GM12878 (cell line): Measurements from ENCODE around the gene ANKS1A. TPM values are rescaled to one million over a fixed set of nuclear protein-coding genes. Genes with fewer than 3 reads are reported as not detected.

Source experiments
- ATAC-seq: fragments of 200-7000 bp; cut with Tn5 transposase; 3 replicates; pipeline ENCODE4 v1.9.1; 2020; ENCODE audit warnings: mild to moderate bottlenecking, moderate library complexity
- BruUV-seq: library from RNA; stranded (reverse); fragments of 400-500 nt; replicated peaks from 2 replicates; lab custom pipeline; 2021; lab: Mats Ljungman, UMichigan
- CTCF ChIA-PET: fragments of 300-600 bp; sonication (Branson Sonifier 250); formaldehyde crosslinking; extraction: SDS; loops from one replicate; lab custom pipeline; 2021; ENCODE audit warnings: inconsistent platforms; lab: Yijun Ruan, JAX
- POLR2A ChIA-PET: fragments of 350-600 bp; formaldehyde crosslinking; extraction: SDS; loops from one replicate; lab custom pipeline; 2021; ENCODE audit warnings: inconsistent platforms; lab: Charles Lee
- RAD21 ChIA-PET: fragments of 300-600 bp; sonication (Branson Sonifier 250); formaldehyde crosslinking; loops from one replicate; lab custom pipeline; 2023; ENCODE audit warnings: antibody characterized with exemption; ENCODE audit not compliant: unreplicated experiment; lab: Charles Lee
- SMC1A ChIA-PET: fragments of 300-600 bp; sonication (Branson Sonifier 250); formaldehyde crosslinking; loops from one replicate; lab custom pipeline; 2023; ENCODE audit not compliant: unreplicated experiment, uncharacterized antibody; lab: Charles Lee
- DNase-seq: peaks from one replicate; pipeline ENCODE4 v3.0.0-alpha.2; 2011; ENCODE audit warnings: low read depth, low spot score
- FAIRE-seq: peaks from 3 replicates; lab custom pipeline; 2011; peaks lifted over from hg19 to GRCh38; lab: Jason Lieb, UNC
- H2AFZ ChIP-seq: 2 replicates; pipeline ENCODE4 v1.6.0; 2011; ENCODE audit warnings: low read depth, low read length, control low read depth; ENCODE audit not compliant: control insufficient read depth
- H3K27ac ChIP-seq: 2 replicates; pipeline ENCODE4 v1.5.1; 2011; ENCODE audit warnings: control low read depth; ENCODE audit not compliant: control insufficient read depth, insufficient read depth
- H3K27me3 ChIP-seq, 2 experiments: replicated peaks in 1 of 2; 2 replicates each; pipeline versions ENCODE4 v1.6.0 to v1.6.1; 2011; ENCODE audit warnings: low read length in 1 of 2; ENCODE audit not compliant: control insufficient read depth in 2 of 2, insufficient read depth in 2 of 2
- H3K36me3 ChIP-seq, 2 experiments: 2 replicates each; pipeline ENCODE4 v1.5.1; 2011; ENCODE audit warnings: low read length in 1 of 2; ENCODE audit not compliant: control insufficient read depth in 2 of 2, insufficient read depth in 2 of 2
- H3K4me1 ChIP-seq: 2 replicates; pipeline ENCODE4 v1.6.1; 2011; ENCODE audit warnings: mild to moderate bottlenecking, low read length, moderate library complexity, mixed read lengths; ENCODE audit not compliant: control insufficient read depth, insufficient read depth
- H3K4me2 ChIP-seq: 2 replicates; pipeline ENCODE4 v1.6.0; 2011; ENCODE audit warnings: control low read depth; ENCODE audit not compliant: control insufficient read depth, insufficient read depth
- H3K4me3 ChIP-seq: fragments of 200-600 bp; sonication (generic); 2 replicates; pipeline ENCODE4 v1.5.1; 2016
- H3K79me2 ChIP-seq: 2 replicates; pipeline ENCODE4 v1.6.0; 2011; ENCODE audit warnings: low read length; ENCODE audit not compliant: control insufficient read depth, insufficient read depth
- H3K9ac ChIP-seq: 2 replicates; pipeline ENCODE4 v1.8.0; 2011; ENCODE audit warnings: low read length, control low read depth, mixed read lengths; ENCODE audit not compliant: control insufficient read depth, insufficient read depth
- H3K9me3 ChIP-seq: replicated peaks from 3 replicates; pipeline ENCODE4 v1.5.1; 2011; ENCODE audit warnings: mild to moderate bottlenecking, low read length; ENCODE audit not compliant: control insufficient read depth, insufficient read depth
- H4K20me1 ChIP-seq: 2 replicates; pipeline ENCODE4 v1.6.0; 2011; ENCODE audit not compliant: control insufficient read depth, insufficient read depth
- BACH1 ChIP-seq: fragments of 450-650 bp; IDR thresholded peaks from 2 replicates; pipeline ENCODE4 v1.6.1; 2017; ENCODE audit warnings: mild to moderate bottlenecking, borderline replicate concordance
- CTCF ChIP-seq, 3 experiments: IDR thresholded peaks in 2 of 3; conservative IDR thresholded peaks in 1 of 3; 2 replicates each; pipeline ENCODE4 v1.5.1; 2011; ENCODE audit warnings: low read depth in 3 of 3, low read length in 3 of 3, mild to moderate bottlenecking in 3 of 3, control low read depth in 2 of 3, moderate library complexity in 2 of 3, inconsistent platforms in 1 of 3, mixed read lengths in 1 of 3; ENCODE audit not compliant: control insufficient read depth in 2 of 3, insufficient read depth in 1 of 3; ENCODE audit errors: extremely low read depth in 1 of 3
- JUND ChIP-seq: IDR thresholded peaks from 2 replicates; pipeline ENCODE4 v1.6.1; 2012; ENCODE audit warnings: low read depth, mild to moderate bottlenecking, low read length, improper control_type of control experiment, moderate library complexity
- MYB ChIP-seq: fragments of 150-350 bp; IDR thresholded peaks from 2 replicates; pipeline ENCODE4 v1.6.1; 2014; ENCODE audit warnings: mild to moderate bottlenecking, low read depth, low read length, borderline replicate concordance
- MYC ChIP-seq: IDR thresholded peaks from 2 replicates; pipeline ENCODE4 v1.6.1; 2011; ENCODE audit warnings: mild to moderate bottlenecking, low read length, moderate library complexity, inconsistent platforms; ENCODE audit not compliant: insufficient read depth, insufficient replicate concordance, insufficient read length, severe bottlenecking
- RBBP5 ChIP-seq: fragments of 200-600 bp; sonication (generic); conservative IDR thresholded peaks from 2 replicates; pipeline ENCODE4 v1.6.1; 2016
- RCOR1 ChIP-seq: conservative IDR thresholded peaks from 2 replicates; pipeline ENCODE4 v1.6.1; 2012; ENCODE audit warnings: low read depth, low read length, improper control_type of control experiment
- SUZ12 ChIP-seq: fragments of 200-600 bp; sonication (generic); IDR thresholded peaks from one replicate; pipeline ENCODE4 v1.6.1; 2018; ENCODE audit warnings: antibody characterized with exemption, mild to moderate bottlenecking; ENCODE audit not compliant: unreplicated experiment
- WRNIP1 ChIP-seq: IDR thresholded peaks from 2 replicates; pipeline ENCODE4 v1.6.1; 2011; ENCODE audit warnings: low read depth, low read length, improper control_type of control experiment, borderline replicate concordance
- ZBED1 ChIP-seq: IDR thresholded peaks from 2 replicates; pipeline ENCODE4 v1.6.1; 2016; ENCODE audit warnings: borderline replicate concordance
- ZNF384 ChIP-seq: IDR thresholded peaks from 2 replicates; pipeline ENCODE4 v1.6.1; 2012; ENCODE audit warnings: low read depth, mild to moderate bottlenecking, low read length, improper control_type of control experiment, borderline replicate concordance
- WGBS: methylation state at CpG from one replicate; pipeline ENCODE4 v1.1.6; 2016; ENCODE audit warnings: low lambda C conversion rate; ENCODE audit not compliant: insufficient replicate concordance, insufficient coverage; ENCODE audit errors: missing lambda C conversion rate; 5-methylcytosine and 5-hydroxymethylcytosine counted together
- in situ Hi-C: fragments of 300-500 bp; cut with MboI; formaldehyde crosslinking; loops from 9 replicates; pipeline ENCODE4 v1.14.3; 2018; ENCODE audit warnings: mixed read lengths
- intact Hi-C: fragments of 100-400 bp; cut with micrococcal nuclease; formaldehyde crosslinking; loops from one replicate; pipeline ENCODE4 v1.14.2; 2022; ENCODE audit not compliant: unreplicated experiment
- polyA plus RNA-seq, 11 experiments: library from polyadenylated mRNA; depleted of rRNA in 4 of 11; unstranded in 6 of 11; stranded (reverse) in 5 of 11; fragments of >200 nt; fragmentation: Nextera tagmentation in 4 of 11; fragmentation: Illumina TruSeq in 1 of 11; extraction: Ambion mirVana in 4 of 11; extraction: Trizol in 1 of 11; gene quantifications; 1 replicate in 1 of 11; 2 replicates in 10 of 11; pipeline versions ENCODE4 v1.2.1 to v1.2.3, GENCODE V29; 2011 to 2016; ENCODE audit warnings: inconsistent platforms in 2 of 11, missing spikeins in 2 of 11, low read depth in 1 of 11
- total RNA-seq, 4 experiments: library from RNA; depleted of rRNA in 3 of 4; stranded (reverse); fragments of >200 nt in 3 of 4; fragmentation: Illumina TruSeq in 1 of 4; extraction: Trizol in 1 of 4; gene quantifications; 2 replicates each; pipeline versions ENCODE4 v1.2.1 to v1.2.3, GENCODE V29; 2013 to 2021
- TF ChIP-seq, protein P1 (sequence below): IDR thresholded peaks from 2 replicates; pipeline ENCODE4 v1.6.1; 2011; ENCODE audit warnings: borderline replicate concordance, low read depth, mild to moderate bottlenecking, moderate library complexity, mixed read lengths, low read length; ENCODE audit not compliant: insufficient read depth; ENCODE audit errors: extremely low read length
- TF ChIP-seq, protein P2 (sequence below): IDR thresholded peaks from 2 replicates; pipeline ENCODE4 v1.6.1; 2012; ENCODE audit warnings: low read depth, low read length, improper control_type of control experiment

Gene ANKS1A
- total and polyA plus RNA-seq, 10 of the 15 experiments (the other 5 are each of a cell fraction or from before 2014, with no cell fraction given), result 0.60 to 7.0 (median 3.0) TPM

GRCh38 chr6:35063701-35064280 is 174.7 kb downstream of the ANKS1A start:
- no peak overlapping the region for H3K4me3 ChIP-seq
- DNase-seq (no peak), ATAC-seq (no peak), FAIRE-seq (no peak)
- no peak overlapping the region for H3K27ac ChIP-seq
- no peaks in the 10 kb centered on the region for H4K20me1 ChIP-seq
- ChIA-PET SMC1A (no interaction called here), CTCF (no interaction called here)
- no peaks in the 10 kb centered on the region for H3K79me2 ChIP-seq
- H3K27me3 ChIP-seq, result no peaks in the 10 kb centered on the region
- intact Hi-C loops, result no loop called here
- H3K36me3 ChIP-seq, result no peaks in the 10 kb centered on the region
- WGBS, result 67% methylated on average over 11 of the region's 11 CpGs
- BruUV-seq, result no TSS peak
- H3K4me2 ChIP-seq, result no peak overlapping the region
- H3K4me1 ChIP-seq, result no peaks in the 10 kb centered on the region
- TF ChIP-seq RBBP5 (no peak), CTCF (IDR thresholded peaks at IDR 0.05 in 2 of 3, conservative IDR thresholded peaks at IDR 0.05 in 1 of 3; ENCODE audit: control insufficient read depth in 2 of 3, extremely low read depth in 1 of 3, insufficient read depth in 1 of 3, low read depth in 3 of 3, low read length in 3 of 3) (no peak), MYB (no peak), JUND (no peak), MYC (no peak), ZBED1 (no peak), BACH1 (no peak), ZNF384 (no peak), WRNIP1 (no peak), SUZ12 (no peak), RCOR1 (no peak)
- TF ChIP-seq, protein P1, sequence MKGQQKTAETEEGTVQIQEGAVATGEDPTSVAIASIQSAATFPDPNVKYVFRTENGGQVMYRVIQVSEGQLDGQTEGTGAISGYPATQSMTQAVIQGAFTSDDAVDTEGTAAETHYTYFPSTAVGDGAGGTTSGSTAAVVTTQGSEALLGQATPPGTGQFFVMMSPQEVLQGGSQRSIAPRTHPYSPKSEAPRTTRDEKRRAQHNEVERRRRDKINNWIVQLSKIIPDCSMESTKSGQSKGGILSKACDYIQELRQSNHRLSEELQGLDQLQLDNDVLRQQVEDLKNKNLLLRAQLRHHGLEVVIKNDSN, result no peak
- TF ChIP-seq, protein P2, sequence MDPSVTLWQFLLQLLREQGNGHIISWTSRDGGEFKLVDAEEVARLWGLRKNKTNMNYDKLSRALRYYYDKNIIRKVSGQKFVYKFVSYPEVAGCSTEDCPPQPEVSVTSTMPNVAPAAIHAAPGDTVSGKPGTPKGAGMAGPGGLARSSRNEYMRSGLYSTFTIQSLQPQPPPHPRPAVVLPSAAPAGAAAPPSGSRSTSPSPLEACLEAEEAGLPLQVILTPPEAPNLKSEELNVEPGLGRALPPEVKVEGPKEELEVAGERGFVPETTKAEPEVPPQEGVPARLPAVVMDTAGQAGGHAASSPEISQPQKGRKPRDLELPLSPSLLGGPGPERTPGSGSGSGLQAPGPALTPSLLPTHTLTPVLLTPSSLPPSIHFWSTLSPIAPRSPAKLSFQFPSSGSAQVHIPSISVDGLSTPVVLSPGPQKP, result no peak
- TF ChIP-seq, all 136 proteins: peak for 0
- Histone ChIP-seq H3K9ac (no peak overlapping the region), H2AFZ (no peak overlapping the region), H3K9me3 (no peaks in the 10 kb centered on the region)
- in situ Hi-C loops, result no loop called here
- ChIA-PET POLR2A (no interaction called here), RAD21 (no interaction called here)
